Measurements from ENCODE around the gene GPR65.

DNA sequence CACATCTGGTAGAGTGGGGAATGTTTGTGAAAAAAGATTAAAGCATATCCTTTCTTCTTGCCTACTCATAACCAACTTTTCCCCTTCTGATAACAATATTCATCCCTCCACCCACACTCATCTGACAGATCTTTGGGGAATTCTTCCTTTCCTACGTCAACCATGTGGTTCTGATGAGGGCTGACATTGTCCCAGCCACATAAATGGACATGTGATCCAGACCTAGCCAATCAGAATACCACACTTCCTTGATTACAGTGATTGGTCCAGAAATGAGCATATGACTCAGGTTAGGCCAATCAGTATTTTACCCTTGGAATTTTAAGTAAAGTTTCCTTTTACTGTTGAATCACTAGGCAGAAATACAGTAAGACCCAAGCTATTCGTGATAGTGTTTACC lies 58.9 kb downstream of the GPR65 start:
- TF ChIP-seq, protein P1, sequence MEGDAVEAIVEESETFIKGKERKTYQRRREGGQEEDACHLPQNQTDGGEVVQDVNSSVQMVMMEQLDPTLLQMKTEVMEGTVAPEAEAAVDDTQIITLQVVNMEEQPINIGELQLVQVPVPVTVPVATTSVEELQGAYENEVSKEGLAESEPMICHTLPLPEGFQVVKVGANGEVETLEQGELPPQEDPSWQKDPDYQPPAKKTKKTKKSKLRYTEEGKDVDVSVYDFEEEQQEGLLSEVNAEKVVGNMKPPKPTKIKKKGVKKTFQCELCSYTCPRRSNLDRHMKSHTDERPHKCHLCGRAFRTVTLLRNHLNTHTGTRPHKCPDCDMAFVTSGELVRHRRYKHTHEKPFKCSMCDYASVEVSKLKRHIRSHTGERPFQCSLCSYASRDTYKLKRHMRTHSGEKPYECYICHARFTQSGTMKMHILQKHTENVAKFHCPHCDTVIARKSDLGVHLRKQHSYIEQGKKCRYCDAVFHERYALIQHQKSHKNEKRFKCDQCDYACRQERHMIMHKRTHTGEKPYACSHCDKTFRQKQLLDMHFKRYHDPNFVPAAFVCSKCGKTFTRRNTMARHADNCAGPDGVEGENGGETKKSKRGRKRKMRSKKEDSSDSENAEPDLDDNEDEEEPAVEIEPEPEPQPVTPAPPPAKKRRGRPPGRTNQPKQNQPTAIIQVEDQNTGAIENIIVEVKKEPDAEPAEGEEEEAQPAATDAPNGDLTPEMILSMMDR (IDR thresholded peaks at IDR 0.05 in 8 of 11, conservative IDR thresholded peaks at IDR 0.05 in 3 of 11): no peak
- no peak for TF ChIP-seq POLR2AphosphoS5 (IDR thresholded peaks at IDR 0.05)

Measured in spleen (tissue), 7 donors.